NCI-H748 (cell line): ENCODE results near the gene NHSL2.

Experiments used
- DNase-seq: peaks from one replicate; lab custom pipeline; 2025; ENCODE audit not compliant: unreplicated experiment; lab: John Stamatoyannopoulos, UW

The NHSL2 gene

DNA sequence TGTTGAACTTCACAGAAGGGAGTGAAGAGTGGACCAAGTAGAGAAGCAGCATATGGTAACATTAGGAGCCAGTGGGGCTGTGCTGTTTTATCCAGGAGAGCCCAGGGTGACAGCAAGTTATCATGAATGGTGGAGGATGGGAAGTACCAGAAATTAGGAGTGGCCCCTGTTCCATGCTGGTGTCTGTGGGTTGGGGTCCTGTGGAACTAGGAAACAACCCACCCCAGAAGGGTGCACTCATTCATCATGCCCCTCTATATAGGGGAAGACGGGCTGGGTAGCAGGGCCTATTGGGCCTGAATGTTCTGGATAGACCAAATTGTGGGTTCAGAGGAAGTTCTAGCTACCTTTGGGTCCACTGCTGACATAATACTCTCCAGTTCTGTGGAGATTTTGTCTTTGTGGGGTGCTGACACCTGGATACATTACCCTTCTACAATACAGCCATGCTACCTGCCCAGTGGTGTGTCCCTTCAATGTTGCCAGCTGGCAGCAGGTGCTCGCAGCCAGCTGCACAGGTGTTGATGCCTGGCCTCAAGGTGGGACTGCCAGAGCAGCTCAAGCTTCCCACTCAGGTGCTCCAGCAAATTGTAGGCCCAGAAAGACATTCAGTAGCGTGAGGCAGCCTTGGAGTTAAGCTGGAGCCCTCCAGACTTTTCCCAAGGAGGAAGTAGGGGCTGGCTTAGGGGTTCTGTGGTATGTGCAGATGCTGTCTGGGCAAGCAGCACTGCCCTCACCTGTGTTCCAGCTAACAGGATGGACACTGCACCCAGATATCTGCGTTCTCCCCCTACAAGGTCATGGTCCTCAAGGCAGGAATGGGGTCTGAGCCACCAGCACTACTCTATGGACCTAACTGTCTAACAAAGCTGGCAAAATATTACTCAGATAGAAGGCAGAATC is 106.5 kb downstream of the NHSL2 start:
- no peak for DNase-seq

- DNase-seq = peak; percentile 79
These were observed 107.8 kb downstream of the NHSL2 start for GRCh38 chrX:72018277-72019112.

GRCh38 chrX:72019487-72019886 is 108.8 kb downstream of the NHSL2 start:
- DNase-seq = no peak

DNA sequence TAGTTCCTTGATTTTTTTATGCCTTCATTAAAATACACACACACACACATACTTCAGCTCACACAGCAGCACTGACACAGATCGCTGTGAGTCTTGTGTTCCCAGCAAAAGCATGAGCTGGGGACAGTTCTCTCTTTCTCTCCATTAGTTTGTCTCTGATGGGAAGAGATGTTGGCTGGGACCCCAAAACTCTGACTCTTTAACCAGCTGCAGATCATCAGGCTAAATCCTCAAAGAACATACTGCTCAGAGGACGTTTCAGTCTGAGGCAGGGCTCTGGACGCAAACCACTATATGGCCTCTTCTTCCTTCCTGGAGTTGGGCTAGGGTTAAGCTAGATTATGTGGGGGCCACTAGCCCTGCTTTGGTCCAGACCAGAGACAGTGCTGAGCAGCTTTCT is 109.6 kb downstream of the NHSL2 start:
- no peak for DNase-seq

DNA sequence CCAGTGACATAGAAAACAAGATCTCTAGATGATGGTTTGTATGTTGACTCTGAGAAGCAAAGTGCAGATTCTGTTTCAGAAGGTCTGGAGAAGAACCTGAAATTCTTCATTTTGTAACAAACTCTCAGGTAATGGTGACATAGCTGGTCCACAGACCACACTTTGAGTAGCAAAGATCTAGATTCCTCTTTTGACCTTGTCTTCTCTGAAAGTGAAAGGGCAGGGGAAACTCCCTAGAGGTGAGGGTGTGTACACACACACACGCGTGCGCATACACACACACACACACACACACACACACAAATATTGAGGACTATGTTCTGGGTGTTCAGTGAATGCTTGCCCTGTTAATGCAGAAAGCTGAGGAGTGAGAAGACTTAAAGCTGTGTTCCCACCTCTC is 110.1 kb downstream of the NHSL2 start:
- no peak for DNase-seq

GRCh38 chrX:72021975-72022374 is 111.3 kb downstream of the NHSL2 start:
- peak; percentile 20 for DNase-seq

- no peak for DNase-seq
These were observed 112.4 kb downstream of the NHSL2 start for GRCh38 chrX:72023071-72023470.

- DNase-seq = no peak
These were observed 114.7 kb downstream of the NHSL2 start for GRCh38 chrX:72025236-72025770.

GRCh38 chrX:72026341-72027023 is 115.8 kb downstream of the NHSL2 start:
- no peak for DNase-seq

DNA sequence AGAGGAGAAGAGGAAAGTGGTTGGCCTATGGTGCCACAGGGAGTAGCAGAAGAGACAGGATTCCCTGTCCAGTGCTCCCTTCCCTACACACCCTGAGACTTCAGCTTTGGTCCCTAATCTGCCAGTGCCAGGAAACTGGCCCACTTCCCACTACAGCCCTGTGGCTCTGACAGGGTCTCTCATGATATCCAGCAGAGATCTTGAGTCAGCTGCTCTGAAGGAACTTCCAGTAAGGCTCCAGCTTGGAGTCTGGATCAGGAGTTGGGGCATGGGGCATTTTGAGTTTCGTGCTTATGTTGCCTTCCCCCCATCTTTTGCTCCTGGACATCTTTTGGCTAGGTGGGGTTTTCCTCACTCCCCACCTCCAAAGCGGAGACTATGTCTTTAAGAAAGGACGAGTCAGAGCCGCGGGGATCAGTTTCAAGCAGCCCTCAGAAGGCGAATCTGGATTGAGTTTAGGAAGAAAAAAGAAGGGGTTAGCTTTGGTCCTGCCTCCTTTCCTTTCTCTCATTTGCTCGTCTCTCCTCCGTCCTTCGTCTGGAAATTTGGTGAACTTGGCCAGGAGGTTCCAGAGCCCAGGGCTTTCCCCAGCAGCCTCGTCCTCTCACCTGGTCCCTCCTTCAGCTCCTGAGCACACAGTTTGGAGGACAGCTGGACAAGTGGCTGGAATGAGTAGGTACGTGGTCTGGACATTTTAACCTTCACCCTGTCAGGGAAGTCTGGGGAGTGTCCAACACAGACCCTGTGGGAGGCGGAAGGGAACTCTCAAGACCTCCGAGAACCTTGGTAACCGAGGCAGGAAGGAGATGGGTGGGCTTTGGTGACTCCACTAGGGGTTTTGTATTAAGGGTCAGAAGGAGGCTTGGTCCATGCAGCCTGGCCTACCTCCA is 116.6 kb downstream of the NHSL2 start:
- no peak for DNase-seq

GRCh38 chrX:72027914-72028307 is 117.3 kb downstream of the NHSL2 start:
- DNase-seq = no peak

DNA sequence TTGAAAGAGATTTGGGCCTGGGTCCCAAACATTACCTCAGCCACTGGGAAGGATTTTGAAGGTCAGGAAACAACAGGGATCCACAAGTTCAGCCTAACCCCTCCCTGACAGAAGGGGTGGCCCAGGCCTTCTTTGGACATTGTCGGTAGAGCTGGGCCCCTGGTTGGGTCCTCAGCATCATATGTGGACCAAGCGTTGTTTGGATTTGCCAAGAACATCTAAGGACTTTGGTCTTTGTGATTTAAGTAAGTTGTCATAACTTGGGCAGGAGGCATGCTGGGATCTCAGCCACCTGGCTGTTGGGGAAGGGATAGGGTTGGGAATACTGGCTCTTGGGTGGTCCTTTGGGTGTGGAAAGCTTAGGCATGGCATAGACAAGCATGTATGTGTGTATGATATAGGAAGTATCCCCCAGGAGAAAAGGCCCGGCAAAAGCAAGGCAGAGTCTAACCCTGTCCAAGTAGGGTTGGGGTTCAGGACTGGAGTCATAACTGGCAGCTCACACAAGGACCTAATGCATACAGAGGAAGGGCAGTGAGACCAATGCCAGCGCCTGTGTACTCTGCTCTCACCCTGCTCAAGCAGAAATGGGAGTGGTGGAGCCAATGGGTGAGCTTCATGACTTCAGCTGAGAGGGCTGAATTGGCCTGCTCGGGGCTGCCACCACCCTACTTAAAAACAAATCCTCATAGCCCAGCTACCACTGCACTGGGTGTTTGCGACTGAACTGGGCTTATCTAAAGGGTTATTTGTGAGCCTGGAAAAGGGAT is 118.2 kb downstream of the NHSL2 start:
- no peak for DNase-seq

GRCh38 chrX:72029483-72030411 is 119.1 kb downstream of the NHSL2 start:
- DNase-seq = no peak

GRCh38 chrX:72030431-72030830 is 119.8 kb downstream of the NHSL2 start:
- no peak for DNase-seq

DNA sequence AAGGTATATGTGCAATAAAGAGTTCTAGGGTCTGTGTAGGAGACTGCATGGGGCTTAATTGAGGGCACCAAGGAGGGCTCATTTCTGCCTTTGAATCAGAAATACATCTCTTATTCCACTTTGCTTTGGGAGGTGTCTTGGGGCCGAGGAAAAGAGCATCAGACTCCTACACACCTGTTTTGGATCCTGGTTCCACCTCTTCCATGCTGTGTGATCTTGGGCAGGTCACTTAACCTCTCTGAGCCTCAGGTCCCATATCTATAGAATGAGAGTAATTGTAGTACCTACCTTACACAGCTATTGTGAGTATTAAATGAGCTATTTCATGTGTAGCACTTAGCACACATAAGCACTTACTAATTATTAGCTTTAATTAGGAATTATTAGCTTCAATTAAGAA is 120.5 kb downstream of the NHSL2 start:
- DNase-seq = no peak

DNA sequence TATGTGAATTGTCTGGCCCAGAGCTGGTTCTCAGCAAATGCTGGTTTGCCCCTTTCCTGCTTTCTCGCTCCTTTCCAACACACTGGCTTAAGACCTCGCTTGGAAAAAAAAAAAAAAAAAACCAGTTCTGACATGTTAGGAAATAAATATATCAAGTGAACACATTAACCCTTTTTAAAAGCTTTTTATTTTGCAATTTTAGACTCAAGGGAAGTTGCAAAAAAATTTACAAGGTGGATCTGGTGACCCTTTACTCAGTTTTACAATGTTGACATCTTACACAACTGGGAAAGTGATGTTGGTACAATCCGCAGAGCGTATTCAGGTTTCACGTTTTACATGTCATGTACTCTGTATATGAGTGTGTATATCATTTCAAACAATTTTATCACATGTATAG is 121.0 kb downstream of the NHSL2 start:
- DNase-seq = no peak

- no peak for DNase-seq
These were observed 127.0 kb downstream of the NHSL2 start for GRCh38 chrX:72037601-72038000.

GRCh38 chrX:72038016-72038415 is 127.4 kb downstream of the NHSL2 start:
- no peak for DNase-seq
